Measurements from ENCODE around the gene NLRP7.
"Not testable (repeated sequence)": the region's sequence is repeated elsewhere in the genome, so short reads cannot be mapped to it uniquely, and the experiment has no call there.

NLRP7 gene

DNA sequence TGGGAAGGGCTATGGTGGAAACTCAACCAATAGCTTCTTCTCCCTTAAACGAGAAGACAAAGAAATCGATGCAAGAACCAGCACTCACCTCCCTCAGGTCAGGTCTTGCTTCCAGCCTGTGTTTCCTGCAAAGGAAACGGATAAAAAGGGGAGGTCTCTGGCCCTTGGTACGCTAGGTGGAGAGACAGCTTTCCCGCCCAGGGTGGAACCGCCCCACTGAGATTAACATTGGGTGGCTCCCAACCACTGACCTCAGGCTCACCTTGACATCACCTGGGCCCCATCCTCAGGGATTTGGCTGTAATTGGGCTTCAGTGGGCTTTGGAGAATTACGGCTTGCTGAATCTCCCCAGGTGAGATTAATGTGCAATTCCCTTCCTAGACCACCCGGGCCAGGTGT lies at the start of gene NLRP7:
Gene NLRP7 (minus strand): TSS at position 150 of the 400 bp plus-strand sequence.
- TF ChIP-seq, protein P1, sequence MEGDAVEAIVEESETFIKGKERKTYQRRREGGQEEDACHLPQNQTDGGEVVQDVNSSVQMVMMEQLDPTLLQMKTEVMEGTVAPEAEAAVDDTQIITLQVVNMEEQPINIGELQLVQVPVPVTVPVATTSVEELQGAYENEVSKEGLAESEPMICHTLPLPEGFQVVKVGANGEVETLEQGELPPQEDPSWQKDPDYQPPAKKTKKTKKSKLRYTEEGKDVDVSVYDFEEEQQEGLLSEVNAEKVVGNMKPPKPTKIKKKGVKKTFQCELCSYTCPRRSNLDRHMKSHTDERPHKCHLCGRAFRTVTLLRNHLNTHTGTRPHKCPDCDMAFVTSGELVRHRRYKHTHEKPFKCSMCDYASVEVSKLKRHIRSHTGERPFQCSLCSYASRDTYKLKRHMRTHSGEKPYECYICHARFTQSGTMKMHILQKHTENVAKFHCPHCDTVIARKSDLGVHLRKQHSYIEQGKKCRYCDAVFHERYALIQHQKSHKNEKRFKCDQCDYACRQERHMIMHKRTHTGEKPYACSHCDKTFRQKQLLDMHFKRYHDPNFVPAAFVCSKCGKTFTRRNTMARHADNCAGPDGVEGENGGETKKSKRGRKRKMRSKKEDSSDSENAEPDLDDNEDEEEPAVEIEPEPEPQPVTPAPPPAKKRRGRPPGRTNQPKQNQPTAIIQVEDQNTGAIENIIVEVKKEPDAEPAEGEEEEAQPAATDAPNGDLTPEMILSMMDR (IDR thresholded peaks at IDR 0.05; ENCODE audit: borderline replicate concordance, insufficient read depth, low read depth, low read length): no peak
- H3K4me3 ChIP-seq (ENCODE audit: low read depth, low read length): no peak within 1 kb of the TSS

DNA sequence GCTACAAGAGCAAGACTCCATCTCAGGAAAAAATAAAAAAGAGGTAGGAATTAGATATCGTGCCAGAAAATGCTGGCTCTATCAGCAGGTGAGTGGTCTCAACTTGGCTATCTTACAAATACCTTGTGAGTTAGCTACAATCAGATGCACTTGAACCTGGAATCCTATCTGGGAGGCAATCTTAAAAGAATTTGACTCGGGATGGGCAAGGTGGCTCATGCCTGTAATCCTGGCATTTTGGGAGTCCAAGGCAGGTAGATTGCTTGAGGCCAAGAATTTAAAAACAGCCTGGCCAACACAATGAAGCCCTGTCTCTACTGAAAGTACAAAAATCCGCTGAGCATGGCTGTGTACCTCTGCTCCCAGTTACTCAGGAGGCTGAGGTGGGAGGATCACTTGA lies 48.2 kb upstream of the NLRP7 start:
- no peak overlapping the region for H3K4me3 ChIP-seq (ENCODE audit: low read depth, low read length)
- TF ChIP-seq, protein P1 (IDR thresholded peaks at IDR 0.05; ENCODE audit: borderline replicate concordance, insufficient read depth, low read depth, low read length): no peak

DNA sequence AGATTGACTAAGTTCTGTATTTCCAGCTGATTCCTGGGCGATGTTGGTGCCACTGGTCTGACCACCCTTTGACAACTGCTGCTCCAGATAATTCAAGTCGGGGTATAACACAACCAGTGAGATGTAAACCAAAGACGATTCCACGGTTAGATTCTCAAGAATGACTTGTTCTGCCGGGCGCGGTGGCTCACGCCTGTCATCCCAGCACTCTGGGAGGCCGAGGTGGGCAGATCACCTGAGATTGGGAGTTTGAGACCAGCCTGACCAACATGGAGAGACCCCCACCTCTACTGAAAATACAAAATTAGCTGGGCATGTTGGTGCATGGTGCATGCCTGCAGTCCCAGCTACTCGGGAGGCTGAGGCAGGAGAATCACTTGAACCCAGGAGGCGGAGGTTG lies 42.2 kb upstream of the NLRP7 start:
- H3K4me3 ChIP-seq (ENCODE audit: low read depth, low read length): not testable (repeated sequence)

DNA sequence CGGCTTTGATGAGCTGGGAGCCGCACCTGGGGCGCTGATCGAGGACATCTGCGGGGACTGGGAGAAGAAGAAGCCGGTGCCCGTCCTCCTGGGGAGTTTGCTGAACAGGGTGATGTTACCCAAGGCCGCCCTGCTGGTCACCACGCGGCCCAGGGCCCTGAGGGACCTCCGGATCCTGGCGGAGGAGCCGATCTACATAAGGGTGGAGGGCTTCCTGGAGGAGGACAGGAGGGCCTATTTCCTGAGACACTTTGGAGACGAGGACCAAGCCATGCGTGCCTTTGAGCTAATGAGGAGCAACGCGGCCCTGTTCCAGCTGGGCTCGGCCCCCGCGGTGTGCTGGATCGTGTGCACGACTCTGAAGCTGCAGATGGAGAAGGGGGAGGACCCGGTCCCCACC lies 35.2 kb upstream of the NLRP7 start:
- not testable (repeated sequence) for H3K4me3 ChIP-seq (ENCODE audit: low read depth, low read length)

- not testable (repeated sequence) for H3K4me3 ChIP-seq (ENCODE audit: low read depth, low read length)
Measured at GRCh38 chr19:54973229-54974090, 26.1 kb upstream of the NLRP7 start.

DNA sequence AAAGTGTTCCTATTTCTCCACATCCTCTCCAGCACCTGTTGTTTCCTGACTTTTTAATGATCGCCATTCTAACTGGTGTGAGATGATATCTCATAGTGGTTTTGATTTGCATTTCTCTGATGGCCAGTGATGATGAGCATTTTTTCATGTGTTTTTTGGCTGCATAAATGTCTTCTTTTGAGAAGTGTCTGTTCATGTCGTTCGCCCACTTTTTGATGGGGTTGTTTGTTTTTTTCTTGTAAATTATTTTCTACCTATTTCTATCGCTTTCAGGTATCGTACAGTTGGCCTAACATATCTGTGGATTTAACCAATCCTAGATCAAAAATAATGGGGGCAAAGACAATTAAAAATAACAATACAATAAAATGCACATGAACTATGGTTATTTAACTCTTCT lies 24.1 kb upstream of the NLRP7 start:
- H3K4me3 ChIP-seq (ENCODE audit: low read depth, low read length): not testable (repeated sequence)

- TF ChIP-seq, protein P1 (IDR thresholded peaks at IDR 0.05; ENCODE audit: borderline replicate concordance, insufficient read depth, low read depth, low read length): no peak
- no peak overlapping the region for H3K4me3 ChIP-seq (ENCODE audit: low read depth, low read length)
Measured at GRCh38 chr19:54969647-54970046, 22.3 kb upstream of the NLRP7 start.

DNA sequence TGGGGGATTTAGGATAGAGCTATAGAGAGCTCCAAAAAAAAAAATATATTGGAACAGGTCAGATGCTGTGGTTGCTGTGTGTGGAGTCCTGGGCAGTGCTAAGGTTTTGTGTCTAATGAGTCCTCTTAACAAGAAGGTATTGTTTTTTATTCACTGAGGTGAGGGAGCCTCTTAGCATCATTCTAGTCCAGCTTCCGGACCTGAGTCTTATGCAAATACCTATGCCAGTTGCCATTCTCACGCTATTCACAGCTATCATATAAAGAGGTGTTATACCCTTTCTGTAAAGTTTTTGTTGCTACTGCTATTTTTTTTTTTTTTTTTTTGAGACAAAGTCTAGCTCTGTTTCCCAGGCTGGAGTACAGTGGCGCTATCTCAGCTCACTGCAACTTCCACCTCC lies 20.3 kb upstream of the NLRP7 start:
- TF ChIP-seq, protein P1 (IDR thresholded peaks at IDR 0.05; ENCODE audit: borderline replicate concordance, insufficient read depth, low read depth, low read length): no peak
- H3K4me3 ChIP-seq (ENCODE audit: low read depth, low read length): no peak overlapping the region

GRCh38 chr19:54965055-54965454 lies 17.7 kb upstream of the NLRP7 start:
- H3K4me3 ChIP-seq (ENCODE audit: low read depth, low read length): not testable (repeated sequence)

GRCh38 chr19:54959840-54960239 lies 12.5 kb upstream of the NLRP7 start:
- TF ChIP-seq, protein P1 (IDR thresholded peaks at IDR 0.05; ENCODE audit: borderline replicate concordance, insufficient read depth, low read depth, low read length): no peak
- H3K4me3 ChIP-seq (ENCODE audit: low read depth, low read length): no peak overlapping the region
